ENCODE data around the gene LCE2B. TPM values are rescaled to one million over a fixed set of nuclear protein-coding genes. Genes with fewer than 3 reads are reported as not detected.

LCE2B gene
- total and polyA plus RNA-seq, 2 donors from 2014 or later = not detected

DNA sequence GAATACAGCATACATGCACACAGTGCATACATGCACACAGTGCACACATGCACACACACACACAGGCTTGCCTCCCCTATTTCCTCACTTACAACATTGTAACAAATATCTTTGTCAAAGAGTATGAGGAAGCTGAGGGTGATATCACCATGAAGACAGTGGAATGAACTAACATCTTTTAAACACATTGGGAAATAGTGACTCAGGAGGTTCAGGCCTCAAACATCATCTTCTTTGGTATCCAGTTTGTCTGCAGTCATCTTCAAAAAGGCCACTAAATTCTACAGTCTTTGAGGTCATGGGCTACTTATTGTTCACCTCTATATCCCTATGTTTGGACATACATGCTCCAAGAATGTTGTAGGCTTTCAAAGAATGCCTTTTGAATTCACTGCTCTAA lies 2.1 kb upstream of the LCE2B start:
- no peak overlapping the region for H3K4me3 ChIP-seq (ENCODE audit: low read length in 3 of 3)
- TF ChIP-seq, protein P1, sequence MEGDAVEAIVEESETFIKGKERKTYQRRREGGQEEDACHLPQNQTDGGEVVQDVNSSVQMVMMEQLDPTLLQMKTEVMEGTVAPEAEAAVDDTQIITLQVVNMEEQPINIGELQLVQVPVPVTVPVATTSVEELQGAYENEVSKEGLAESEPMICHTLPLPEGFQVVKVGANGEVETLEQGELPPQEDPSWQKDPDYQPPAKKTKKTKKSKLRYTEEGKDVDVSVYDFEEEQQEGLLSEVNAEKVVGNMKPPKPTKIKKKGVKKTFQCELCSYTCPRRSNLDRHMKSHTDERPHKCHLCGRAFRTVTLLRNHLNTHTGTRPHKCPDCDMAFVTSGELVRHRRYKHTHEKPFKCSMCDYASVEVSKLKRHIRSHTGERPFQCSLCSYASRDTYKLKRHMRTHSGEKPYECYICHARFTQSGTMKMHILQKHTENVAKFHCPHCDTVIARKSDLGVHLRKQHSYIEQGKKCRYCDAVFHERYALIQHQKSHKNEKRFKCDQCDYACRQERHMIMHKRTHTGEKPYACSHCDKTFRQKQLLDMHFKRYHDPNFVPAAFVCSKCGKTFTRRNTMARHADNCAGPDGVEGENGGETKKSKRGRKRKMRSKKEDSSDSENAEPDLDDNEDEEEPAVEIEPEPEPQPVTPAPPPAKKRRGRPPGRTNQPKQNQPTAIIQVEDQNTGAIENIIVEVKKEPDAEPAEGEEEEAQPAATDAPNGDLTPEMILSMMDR (IDR thresholded peaks at IDR 0.05; ENCODE audit: borderline replicate concordance, extremely low read depth, insufficient read depth) = no peak
- no peak overlapping the region for H3K27ac ChIP-seq (ENCODE audit: low read depth in 2 of 2, low read length in 2 of 2)
- no peaks in the 10 kb centered on the region for H3K27me3 ChIP-seq (ENCODE audit: control insufficient read depth, insufficient read depth, low read length)
- H3K9ac ChIP-seq (ENCODE audit: low read length in 3 of 3) = no peak overlapping the region
- no peak for FAIRE-seq
- no peaks in the 10 kb centered on the region for H3K36me3 ChIP-seq (ENCODE audit: control insufficient read depth in 2 of 3, insufficient read depth in 3 of 3, low read length in 3 of 3)
- no peaks in the 10 kb centered on the region for H3K4me1 ChIP-seq (ENCODE audit: control insufficient read depth in 2 of 3, insufficient read depth in 2 of 3, low read depth in 1 of 3, low read length in 3 of 3)
- intact Hi-C loops (cut with DNase I) = no loop called here
- no peaks in the 10 kb centered on the region for H3K9me3 ChIP-seq (ENCODE audit: control insufficient read depth in 2 of 3, insufficient read depth in 1 of 3, low read length in 3 of 3)
- DNase-seq = no peak

DNA sequence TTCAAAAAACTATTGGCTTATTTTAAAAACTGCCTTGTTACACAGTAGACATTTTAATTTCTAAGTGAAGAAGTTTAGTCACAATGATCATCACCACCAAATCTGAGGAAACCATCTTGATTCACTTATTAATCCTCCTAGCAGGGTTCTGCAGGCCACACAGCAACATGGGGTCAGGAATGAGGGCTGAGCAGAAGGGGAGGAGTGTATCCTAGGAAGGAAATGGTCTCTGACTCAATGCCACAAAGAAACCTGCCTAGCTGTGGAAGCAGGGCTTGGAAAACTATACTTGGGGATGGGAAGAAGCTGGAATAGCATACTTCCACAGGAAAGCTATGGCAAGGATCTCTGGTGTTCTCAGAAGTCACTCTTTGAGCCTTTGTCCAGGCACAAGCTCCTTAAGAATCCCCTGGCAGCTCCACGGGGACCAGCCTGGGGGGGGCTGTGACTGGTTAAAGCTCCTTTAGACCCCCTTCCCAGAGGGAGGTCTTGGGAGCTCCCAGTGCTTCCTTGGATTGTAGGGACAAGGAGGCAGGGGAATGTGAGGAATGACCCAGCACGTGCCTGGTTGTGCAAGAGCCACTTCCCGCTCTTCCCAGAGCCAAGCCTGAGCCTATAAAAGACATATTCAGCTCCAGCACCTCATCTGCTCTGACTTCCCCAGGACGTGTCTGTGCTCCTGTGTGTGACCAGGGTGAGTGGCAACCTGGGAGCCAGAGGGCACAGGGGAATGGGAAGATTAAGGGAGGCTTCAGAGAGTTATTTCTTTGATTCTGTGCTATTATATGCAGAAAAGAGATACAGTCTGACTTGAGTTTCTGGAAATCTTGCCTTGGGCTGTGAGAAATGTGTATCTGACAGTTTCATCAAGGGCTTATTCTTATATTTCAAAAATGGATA lies 12.0 kb downstream of the LCE2B start, which contains the start of gene LCE2A:
Gene LCE2A (plus strand): TSS at position 645 of the 900 bp plus-strand sequence. CDS start 557 bp downstream, outside the sequence.
- Histone ChIP-seq H3K9me3 (ENCODE audit: control insufficient read depth in 2 of 3, insufficient read depth in 1 of 3, low read length in 3 of 3) (no peaks in the 10 kb centered on the region), H3K4me1 (ENCODE audit: control insufficient read depth in 2 of 3, insufficient read depth in 2 of 3, low read depth in 1 of 3, low read length in 3 of 3) (no peaks in the 10 kb centered on the region), H3K4me3 (ENCODE audit: low read length in 3 of 3) (no peak within 1 kb of the TSS), H3K27ac (ENCODE audit: low read depth in 2 of 2, low read length in 2 of 2) (no peak within 1 kb of the TSS), H3K36me3 (ENCODE audit: control insufficient read depth in 2 of 3, insufficient read depth in 3 of 3, low read length in 3 of 3) (no peaks in the 10 kb centered on the region), H3K9ac (ENCODE audit: low read length in 3 of 3) (no peak within 1 kb of the TSS), H3K27me3 (ENCODE audit: control insufficient read depth, insufficient read depth, low read length) (no peaks in the 10 kb centered on the region)
- intact Hi-C loops (cut with DNase I) = no loop called here
- TF ChIP-seq, protein P1 (IDR thresholded peaks at IDR 0.05; ENCODE audit: borderline replicate concordance, extremely low read depth, insufficient read depth) = no peak
- FAIRE-seq (no peak), DNase-seq (no peak)

DNA sequence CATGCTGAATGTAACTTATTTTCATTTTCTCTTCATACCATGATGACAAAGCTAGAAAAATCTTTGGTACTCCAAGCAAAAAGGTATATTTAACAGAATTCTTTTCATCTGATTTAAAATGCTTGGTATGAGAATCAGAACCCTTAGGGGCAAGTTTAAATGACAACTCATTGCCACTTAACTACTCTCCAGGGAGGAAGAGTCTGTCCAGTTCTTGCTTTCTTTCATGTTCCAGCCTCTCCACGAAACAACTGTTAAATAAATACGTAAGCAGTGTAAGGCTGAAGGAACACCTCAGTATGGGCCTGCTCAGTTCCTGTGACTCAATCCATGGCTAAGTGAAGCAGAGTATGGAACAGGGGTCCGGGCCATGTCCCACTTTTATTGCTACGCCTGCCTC lies 13.8 kb downstream of the LCE2B start:
- no peak for FAIRE-seq
- no peak overlapping the region for H3K9ac ChIP-seq (ENCODE audit: low read length in 3 of 3)
- H3K36me3 ChIP-seq (ENCODE audit: control insufficient read depth in 2 of 3, insufficient read depth in 3 of 3, low read length in 3 of 3) = no peaks in the 10 kb centered on the region
- H3K27ac ChIP-seq (ENCODE audit: low read depth in 2 of 2, low read length in 2 of 2) = no peak overlapping the region
- no peak overlapping the region for H3K4me3 ChIP-seq (ENCODE audit: low read length in 3 of 3)
- H3K4me1 ChIP-seq (ENCODE audit: control insufficient read depth in 2 of 3, insufficient read depth in 2 of 3, low read depth in 1 of 3, low read length in 3 of 3) = no peaks in the 10 kb centered on the region
- intact Hi-C loops (cut with DNase I) = no loop called here
- TF ChIP-seq, protein P1 (IDR thresholded peaks at IDR 0.05; ENCODE audit: borderline replicate concordance, extremely low read depth, insufficient read depth) = no peak
- H3K9me3 ChIP-seq (ENCODE audit: control insufficient read depth in 2 of 3, insufficient read depth in 1 of 3, low read length in 3 of 3) = no peaks in the 10 kb centered on the region
- DNase-seq = no peak
- H3K27me3 ChIP-seq (ENCODE audit: control insufficient read depth, insufficient read depth, low read length) = no peaks in the 10 kb centered on the region

Data from kidney (tissue), 14 donors.